OCI-LY3 (cell line): ENCODE results near the gene SCN8A.

Source experiments
- H2AFZ ChIP-seq: fragments of 200-600, 300-600 bp; shearing (Covaris generic); 2 replicates; pipeline ENCODE4 v1.6.0; 2014; ENCODE audit warnings: antibody characterized with exemption, low read depth, low read length
- H3K27ac ChIP-seq: fragments of 200-600, 300-600 bp; sonication (generic); 2 replicates; pipeline ENCODE4 v1.5.1; 2014; ENCODE audit warnings: mild to moderate bottlenecking, low read length, moderate library complexity, mixed read lengths
- H3K27me3 ChIP-seq: fragments of 200-600, 300-600 bp; sonication (generic); 2 replicates; pipeline ENCODE4 v1.6.1; 2014; ENCODE audit warnings: low read depth, low read length, mixed read lengths
- H3K36me3 ChIP-seq: fragments of 200-600, 300-600 bp; sonication (generic); replicated peaks from 2 replicates; pipeline ENCODE3; 2014; ENCODE audit warnings: low read depth, low read length, mixed read lengths
- H3K4me1 ChIP-seq: fragments of 300-600, 200-600 bp; sonication (generic); 2 replicates; pipeline ENCODE4 v1.6.1; 2014; ENCODE audit warnings: low read length, mixed read lengths
- H3K4me2 ChIP-seq: fragments of 200-600, 300-600 bp; sonication (generic); 2 replicates; pipeline ENCODE4 v1.6.1; 2014; ENCODE audit warnings: low read length, mixed read lengths
- H3K4me3 ChIP-seq: fragments of 300-600, 200-600 bp; sonication (generic); 2 replicates; pipeline ENCODE4 v1.5.1; 2014; ENCODE audit warnings: antibody characterized with exemption, mild to moderate bottlenecking, low read length, moderate library complexity
- H3K79me2 ChIP-seq: fragments of 300-600, 200-600 bp; shearing (Covaris generic); 2 replicates; pipeline ENCODE4 v1.6.1; 2014; ENCODE audit warnings: mild to moderate bottlenecking, low read length, mixed read lengths
- H3K9ac ChIP-seq: fragments of 300-600, 200-600 bp; shearing (Covaris generic); 2 replicates; pipeline ENCODE4 v1.6.0; 2014; ENCODE audit warnings: mild to moderate bottlenecking, low read length, moderate library complexity
- H3K9me3 ChIP-seq: fragments of 200-600, 300-600 bp; shearing (Covaris generic); 2 replicates; pipeline ENCODE4 v1.6.1; 2014; ENCODE audit warnings: low read length, mixed read lengths; ENCODE audit not compliant: insufficient read depth
- H4K20me1 ChIP-seq: fragments of 200-600, 300-600 bp; sonication (generic); 2 replicates; pipeline ENCODE4 v1.6.1; 2016; ENCODE audit warnings: low read length, mixed read lengths; ENCODE audit not compliant: insufficient read depth
- EZH2phosphoT487 ChIP-seq: fragments of 200-600 bp; shearing (Covaris generic); IDR thresholded peaks from 2 replicates; pipeline ENCODE4 v1.6.1; 2018; ENCODE audit warnings: antibody characterized with exemption, mixed run types, low read depth
- TF ChIP-seq, protein P1 (sequence below): fragments of 200-600, 300-600 bp; sonication (generic); IDR thresholded peaks from 2 replicates; pipeline ENCODE4 v1.5.1; 2014; ENCODE audit warnings: antibody characterized with exemption, low read length, low read depth

Gene SCN8A

GRCh38 chr12:51702587-51702986 is 111.6 kb downstream of the SCN8A start:
- Histone ChIP-seq H4K20me1 (no peaks in the 10 kb centered on the region), H3K9ac (no peak overlapping the region), H3K27me3 (no peaks in the 10 kb centered on the region), H3K79me2 (no peaks in the 10 kb centered on the region), H3K4me3 (no peak overlapping the region), H3K36me3 (no peaks in the 10 kb centered on the region), H2AFZ (no peak overlapping the region), H3K4me1 (no peaks in the 10 kb centered on the region), H3K27ac (no peak overlapping the region), H3K4me2 (no peak overlapping the region), H3K9me3 (no peaks in the 10 kb centered on the region)
- TF ChIP-seq EZH2phosphoT487 = no peak
- TF ChIP-seq, protein P1, sequence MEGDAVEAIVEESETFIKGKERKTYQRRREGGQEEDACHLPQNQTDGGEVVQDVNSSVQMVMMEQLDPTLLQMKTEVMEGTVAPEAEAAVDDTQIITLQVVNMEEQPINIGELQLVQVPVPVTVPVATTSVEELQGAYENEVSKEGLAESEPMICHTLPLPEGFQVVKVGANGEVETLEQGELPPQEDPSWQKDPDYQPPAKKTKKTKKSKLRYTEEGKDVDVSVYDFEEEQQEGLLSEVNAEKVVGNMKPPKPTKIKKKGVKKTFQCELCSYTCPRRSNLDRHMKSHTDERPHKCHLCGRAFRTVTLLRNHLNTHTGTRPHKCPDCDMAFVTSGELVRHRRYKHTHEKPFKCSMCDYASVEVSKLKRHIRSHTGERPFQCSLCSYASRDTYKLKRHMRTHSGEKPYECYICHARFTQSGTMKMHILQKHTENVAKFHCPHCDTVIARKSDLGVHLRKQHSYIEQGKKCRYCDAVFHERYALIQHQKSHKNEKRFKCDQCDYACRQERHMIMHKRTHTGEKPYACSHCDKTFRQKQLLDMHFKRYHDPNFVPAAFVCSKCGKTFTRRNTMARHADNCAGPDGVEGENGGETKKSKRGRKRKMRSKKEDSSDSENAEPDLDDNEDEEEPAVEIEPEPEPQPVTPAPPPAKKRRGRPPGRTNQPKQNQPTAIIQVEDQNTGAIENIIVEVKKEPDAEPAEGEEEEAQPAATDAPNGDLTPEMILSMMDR = no peak

DNA sequence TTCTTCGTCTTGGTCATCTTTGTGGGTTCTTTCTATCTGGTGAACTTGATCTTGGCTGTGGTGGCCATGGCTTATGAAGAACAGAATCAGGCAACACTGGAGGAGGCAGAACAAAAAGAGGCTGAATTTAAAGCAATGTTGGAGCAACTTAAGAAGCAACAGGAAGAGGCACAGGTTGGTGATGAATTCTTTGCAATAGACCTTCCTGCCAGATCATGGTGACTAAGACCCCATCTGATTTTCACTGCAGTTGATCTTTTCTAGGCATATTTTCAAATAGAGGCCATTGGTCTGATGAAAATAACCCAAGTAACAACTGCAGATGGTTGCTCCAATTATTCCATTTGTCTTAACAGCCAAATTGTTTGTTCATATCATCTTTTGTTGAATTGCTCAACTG is 114.4 kb downstream of the SCN8A start:
- H3K36me3 ChIP-seq = no peaks in the 10 kb centered on the region
- no peaks in the 10 kb centered on the region for H3K79me2 ChIP-seq
- no peak overlapping the region for H3K4me3 ChIP-seq
- H3K27me3 ChIP-seq = no peaks in the 10 kb centered on the region
- H4K20me1 ChIP-seq = no peaks in the 10 kb centered on the region
- no peak overlapping the region for H3K27ac ChIP-seq
- no peak overlapping the region for H2AFZ ChIP-seq
- no peak overlapping the region for H3K4me2 ChIP-seq
- no peaks in the 10 kb centered on the region for H3K9me3 ChIP-seq
- no peaks in the 10 kb centered on the region for H3K4me1 ChIP-seq
- H3K9ac ChIP-seq = no peak overlapping the region
- no peak for TF ChIP-seq EZH2phosphoT487
- TF ChIP-seq, protein P1 = no peak

- TF ChIP-seq, protein P1 = no peak
- no peak for TF ChIP-seq EZH2phosphoT487
- Histone ChIP-seq H3K4me1 (no peaks in the 10 kb centered on the region), H3K9ac (no peak overlapping the region), H3K36me3 (no peaks in the 10 kb centered on the region), H3K27me3 (no peaks in the 10 kb centered on the region), H3K4me3 (no peak overlapping the region), H3K27ac (no peak overlapping the region), H3K79me2 (no peaks in the 10 kb centered on the region), H3K4me2 (no peak overlapping the region), H3K9me3 (no peaks in the 10 kb centered on the region), H4K20me1 (no peaks in the 10 kb centered on the region), H2AFZ (no peak overlapping the region)
Observed at GRCh38 chr12:51706206-51706605, 115.2 kb downstream of the SCN8A start.

GRCh38 chr12:51714666-51715065 is 123.6 kb downstream of the SCN8A start:
- H4K20me1 ChIP-seq = no peaks in the 10 kb centered on the region
- H3K4me2 ChIP-seq = no peak overlapping the region
- H2AFZ ChIP-seq = no peak overlapping the region
- H3K9me3 ChIP-seq = no peaks in the 10 kb centered on the region
- H3K36me3 ChIP-seq = no peaks in the 10 kb centered on the region
- TF ChIP-seq, protein P1 = no peak
- no peak for TF ChIP-seq EZH2phosphoT487
- H3K9ac ChIP-seq = no peak overlapping the region
- H3K27ac ChIP-seq = no peak overlapping the region
- no peaks in the 10 kb centered on the region for H3K79me2 ChIP-seq
- no peaks in the 10 kb centered on the region for H3K4me1 ChIP-seq
- no peaks in the 10 kb centered on the region for H3K27me3 ChIP-seq
- no peak overlapping the region for H3K4me3 ChIP-seq
